Measurements from ENCODE around the gene ETDC.

- TF ChIP-seq CTCF (IDR thresholded peaks at IDR 0.05) (no peak), POLR2A (IDR thresholded peaks at IDR 0.05) (no peak)
Observed at GRCh38 chrX:135287266-135287823, 21.9 kb upstream of the ETDC start.
